Duodenal mucosa (tissue), 2 donors: ENCODE results near the gene ACTMAP.
"Not testable (repeated sequence)": the region's sequence is repeated elsewhere in the genome, so short reads cannot be mapped to it uniquely, and the experiment has no call there.

Source experiments
- H3K27ac ChIP-seq: one replicate; pipeline ENCODE4 v1.7.0; 2013; ENCODE audit warnings: low read depth, low read length
- H3K27me3 ChIP-seq, 2 donors: one replicate each; pipeline ENCODE4 v1.7.0; 2013; ENCODE audit warnings: low read length in 2 of 2, control low read depth in 1 of 2; ENCODE audit not compliant: insufficient read depth in 2 of 2, control insufficient read depth in 1 of 2
- H3K36me3 ChIP-seq, 2 donors: one replicate each; pipeline ENCODE4 v1.7.0; 2013; ENCODE audit warnings: low read length in 2 of 2, control low read depth in 1 of 2; ENCODE audit not compliant: insufficient read depth in 2 of 2, control insufficient read depth in 1 of 2
- H3K4me1 ChIP-seq, 2 donors: one replicate each; pipeline ENCODE4 v1.7.0; 2013; ENCODE audit warnings: low read length in 2 of 2, control low read depth in 1 of 2; ENCODE audit not compliant: insufficient read depth in 2 of 2, control insufficient read depth in 1 of 2
- H3K4me3 ChIP-seq, 2 donors: one replicate each; pipeline ENCODE4 v1.7.0; 2013; ENCODE audit warnings: low read length in 2 of 2, low read depth in 1 of 2
- H3K9ac ChIP-seq, 2 donors: one replicate each; pipeline ENCODE4 v1.7.0; 2013; ENCODE audit warnings: low read length in 2 of 2, low read depth in 1 of 2
- H3K9me3 ChIP-seq, 2 donors: one replicate each; pipeline ENCODE4 v1.7.0; 2013; ENCODE audit warnings: low read length in 2 of 2, control low read depth in 1 of 2; ENCODE audit not compliant: control insufficient read depth in 1 of 2

Gene ACTMAP

GRCh38 chr19:40775632-40776022, 25.4 kb upstream of the ACTMAP start:
- Histone ChIP-seq H3K27me3 (no peaks in the 10 kb centered on the region), H3K27ac (no peak overlapping the region), H3K9me3 (peaks cover 0 to 5% of the 10 kb centered on the region in 2 donors), H3K9ac (no peak overlapping the region), H3K4me3 (no peak overlapping the region), H3K36me3 (no peaks in the 10 kb centered on the region), H3K4me1 (peaks cover 12 to 15% of the 10 kb centered on the region in 2 donors)

- no peak within 1 kb of the TSS for H3K27ac ChIP-seq
These were observed 24.8 kb upstream of the ACTMAP start, which contains the start of gene MIA for GRCh38 chr19:40774916-40775631. Gene MIA (plus strand): TSS chr19:40775521. CDS start chr19:40775543, 22 bp downstream.

GRCh38 chr19:40771101-40771862, 21.0 kb upstream of the ACTMAP start:
- not testable (repeated sequence) for H3K9me3 ChIP-seq, H3K36me3 ChIP-seq, H3K27ac ChIP-seq, H3K9ac ChIP-seq, H3K4me3 ChIP-seq, H3K4me1 ChIP-seq, H3K27me3 ChIP-seq

More at GRCh38 chr19:40774916-40775631, 24.8 kb upstream of the ACTMAP start, which contains the start of gene MIA:
- Histone ChIP-seq H3K36me3 (no peaks in the 10 kb centered on the region), H3K27me3 (no peaks in the 10 kb centered on the region), H3K9ac (no peak within 1 kb of the TSS), H3K9me3 (peaks cover 0 to 5% of the 10 kb centered on the region in 2 donors), H3K4me1 (peaks cover 12 to 15% of the 10 kb centered on the region in 2 donors), H3K4me3 (no peak within 1 kb of the TSS)

- no peaks in the 10 kb centered on the region for H3K27me3 ChIP-seq
- H3K9ac ChIP-seq = no peak overlapping the region
- H3K4me3 ChIP-seq = no peak overlapping the region
- H3K4me1 ChIP-seq = no peaks in the 10 kb centered on the region
- peaks cover 25 to 30% of the 10 kb centered on the region in 2 donors for H3K36me3 ChIP-seq
- no peak overlapping the region for H3K27ac ChIP-seq
- H3K9me3 ChIP-seq = peaks cover 0 to 5% of the 10 kb centered on the region in 2 donors
These were observed 18.6 kb upstream of the ACTMAP start for GRCh38 chr19:40768869-40769268.

GRCh38 chr19:40766385-40766784, 16.1 kb upstream of the ACTMAP start:
- H3K36me3 ChIP-seq = peaks cover 47 to 55% of the 10 kb centered on the region in 2 donors
- not testable (repeated sequence) for H3K27ac ChIP-seq, H3K9me3 ChIP-seq, H3K4me3 ChIP-seq, H3K9ac ChIP-seq, H3K27me3 ChIP-seq, H3K4me1 ChIP-seq

- Histone ChIP-seq H3K27ac (no peak overlapping the region), H3K9me3 (no peaks in the 10 kb centered on the region), H3K36me3 (peaks cover 66 to 79% of the 10 kb centered on the region in 2 donors), H3K9ac (no peak overlapping the region), H3K27me3 (no peaks in the 10 kb centered on the region), H3K4me1 (no peaks in the 10 kb centered on the region), H3K4me3 (no peak overlapping the region)
These were observed 13.7 kb upstream of the ACTMAP start for GRCh38 chr19:40763963-40764362.

GRCh38 chr19:40763526-40763925, 13.2 kb upstream of the ACTMAP start:
- Histone ChIP-seq H3K36me3 (peaks cover 63 to 83% of the 10 kb centered on the region in 2 donors), H3K9ac (no peak overlapping the region), H3K4me3 (no peak overlapping the region), H3K27ac (no peak overlapping the region), H3K4me1 (no peaks in the 10 kb centered on the region), H3K9me3 (no peaks in the 10 kb centered on the region), H3K27me3 (no peaks in the 10 kb centered on the region)

GRCh38 chr19:40762754-40763470, 12.6 kb upstream of the ACTMAP start:
- Histone ChIP-seq H3K9me3 (no peaks in the 10 kb centered on the region), H3K4me3 (no peak overlapping the region), H3K36me3 (peaks cover 66 to 89% of the 10 kb centered on the region in 2 donors), H3K27ac (no peak overlapping the region), H3K4me1 (no peaks in the 10 kb centered on the region), H3K27me3 (no peaks in the 10 kb centered on the region), H3K9ac (no peak overlapping the region)

GRCh38 chr19:40759352-40759751, 9.1 kb upstream of the ACTMAP start:
- no peaks in the 10 kb centered on the region for H3K27me3 ChIP-seq
- H3K9me3 ChIP-seq = no peaks in the 10 kb centered on the region
- peaks cover 13 to 27% of the 10 kb centered on the region in 2 donors for H3K4me1 ChIP-seq
- no peak overlapping the region for H3K27ac ChIP-seq
- H3K36me3 ChIP-seq = peaks cover 52 to 87% of the 10 kb centered on the region in 2 donors
- H3K4me3 ChIP-seq = no peak overlapping the region
- no peak overlapping the region for H3K9ac ChIP-seq

- peaks cover 15 to 31% of the 10 kb centered on the region in 2 donors for H3K4me1 ChIP-seq
- no peak overlapping the region for H3K9ac ChIP-seq
- H3K27ac ChIP-seq = no peak overlapping the region
- no peaks in the 10 kb centered on the region for H3K27me3 ChIP-seq
- no peaks in the 10 kb centered on the region for H3K9me3 ChIP-seq
- peaks cover 43 to 78% of the 10 kb centered on the region in 2 donors for H3K36me3 ChIP-seq
- H3K4me3 ChIP-seq = no peak overlapping the region
These were observed 8.2 kb upstream of the ACTMAP start for GRCh38 chr19:40758491-40758890.
